ENCODE data around the gene NBPF1.
"Not testable (repeated sequence)": the region's sequence is repeated elsewhere in the genome, so short reads cannot be mapped to it uniquely, and the experiment has no call there.

NBPF1 gene

GRCh38 chr1:16621681-16622315, 8.4 kb upstream of the NBPF1 start:
- DNase-seq (ENCODE audit: low read depth): not testable (repeated sequence)

- no peak for DNase-seq (ENCODE audit: low read depth)
Observed at GRCh38 chr1:16621300-16621658, 7.9 kb upstream of the NBPF1 start.

GRCh38 chr1:16619803-16620501, 6.6 kb upstream of the NBPF1 start:
- not testable (repeated sequence) for DNase-seq (ENCODE audit: low read depth)

GRCh38 chr1:16618719-16619118, 5.4 kb upstream of the NBPF1 start:
- no peak for DNase-seq (ENCODE audit: low read depth)

- no peak for DNase-seq (ENCODE audit: low read depth)
Observed at GRCh38 chr1:16617778-16618580, 4.6 kb upstream of the NBPF1 start.

- no peak for DNase-seq (ENCODE audit: low read depth)
Observed at GRCh38 chr1:16617114-16617631, 3.8 kb upstream of the NBPF1 start.

- no peak for DNase-seq (ENCODE audit: low read depth)
Observed at GRCh38 chr1:16615253-16616252, 2.2 kb upstream of the NBPF1 start.

GRCh38 chr1:16614361-16615252, 1.2 kb upstream of the NBPF1 start:
- DNase-seq (ENCODE audit: low read depth): no peak

- DNase-seq (ENCODE audit: low read depth): no peak
Observed at GRCh38 chr1:16612332-16613172, 812 bp downstream of the NBPF1 start.

- DNase-seq (ENCODE audit: low read depth): not testable (repeated sequence)
Observed at GRCh38 chr1:16611981-16612331, 1.4 kb downstream of the NBPF1 start.

- DNase-seq (ENCODE audit: low read depth): not testable (repeated sequence)
Observed at GRCh38 chr1:16611164-16611563, 2.2 kb downstream of the NBPF1 start.

- not testable (repeated sequence) for DNase-seq (ENCODE audit: low read depth)
Observed at GRCh38 chr1:16610553-16610952, 2.8 kb downstream of the NBPF1 start.

- DNase-seq (ENCODE audit: low read depth): not testable (repeated sequence)
Observed at GRCh38 chr1:16609761-16610160, 3.6 kb downstream of the NBPF1 start.

GRCh38 chr1:16608838-16609560, 4.4 kb downstream of the NBPF1 start:
- no peak for DNase-seq (ENCODE audit: low read depth)

GRCh38 chr1:16607853-16608815, 5.2 kb downstream of the NBPF1 start:
- not testable (repeated sequence) for DNase-seq (ENCODE audit: low read depth)

- no peak for DNase-seq (ENCODE audit: low read depth)
Observed at GRCh38 chr1:16607433-16607851, 5.9 kb downstream of the NBPF1 start.

GRCh38 chr1:16606666-16607432, 6.5 kb downstream of the NBPF1 start:
- DNase-seq (ENCODE audit: low read depth): not testable (repeated sequence)

All from activated T-helper 9 cell treated with anti-CD3 and anti-CD28 coated beads, Interleukin-2, amount 50 U/mL, for 16 hours (primary cell).